Activated naive CD4-positive, alpha-beta T cell (primary cell): ENCODE data around the gene RBM17.
A peak's percentile ranks its signal among the peaks of the same experiment; 100 is the strongest.
"Not testable (repeated sequence)": the region's sequence is repeated elsewhere in the genome, so short reads cannot be mapped to it uniquely, and the experiment has no call there.

Experiments
- DNase-seq, 4 experiments: peaks; one replicate each; lab custom pipeline; 2025; lab: John Stamatoyannopoulos, UW

RBM17 gene

DNA sequence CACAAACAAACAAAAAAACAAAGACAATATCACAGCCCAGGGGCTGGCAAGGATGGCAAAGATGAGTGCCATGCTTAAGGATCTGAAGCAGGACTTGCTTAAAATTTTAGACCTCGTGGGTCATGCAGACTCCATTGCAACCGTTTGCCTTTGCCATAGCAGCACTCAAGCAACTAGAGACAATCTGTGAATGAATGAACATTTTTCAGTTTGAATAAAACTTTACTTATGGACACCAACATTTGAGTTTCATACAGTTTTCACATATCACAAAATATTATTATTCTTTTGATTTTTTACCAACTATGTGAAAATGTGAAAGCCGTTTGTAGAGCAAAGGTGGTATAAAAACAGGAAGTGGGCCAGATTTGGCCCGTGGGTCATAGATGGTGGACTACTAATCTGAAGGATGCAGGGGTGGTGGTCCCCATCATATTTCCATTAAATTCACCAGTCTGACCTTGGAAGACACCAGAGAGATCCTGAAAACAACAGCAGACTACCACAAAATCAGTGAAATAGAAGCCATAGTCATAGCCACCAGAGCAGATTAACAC, 8.3 kb upstream of the RBM17 start:
- no peak for DNase-seq

DNA sequence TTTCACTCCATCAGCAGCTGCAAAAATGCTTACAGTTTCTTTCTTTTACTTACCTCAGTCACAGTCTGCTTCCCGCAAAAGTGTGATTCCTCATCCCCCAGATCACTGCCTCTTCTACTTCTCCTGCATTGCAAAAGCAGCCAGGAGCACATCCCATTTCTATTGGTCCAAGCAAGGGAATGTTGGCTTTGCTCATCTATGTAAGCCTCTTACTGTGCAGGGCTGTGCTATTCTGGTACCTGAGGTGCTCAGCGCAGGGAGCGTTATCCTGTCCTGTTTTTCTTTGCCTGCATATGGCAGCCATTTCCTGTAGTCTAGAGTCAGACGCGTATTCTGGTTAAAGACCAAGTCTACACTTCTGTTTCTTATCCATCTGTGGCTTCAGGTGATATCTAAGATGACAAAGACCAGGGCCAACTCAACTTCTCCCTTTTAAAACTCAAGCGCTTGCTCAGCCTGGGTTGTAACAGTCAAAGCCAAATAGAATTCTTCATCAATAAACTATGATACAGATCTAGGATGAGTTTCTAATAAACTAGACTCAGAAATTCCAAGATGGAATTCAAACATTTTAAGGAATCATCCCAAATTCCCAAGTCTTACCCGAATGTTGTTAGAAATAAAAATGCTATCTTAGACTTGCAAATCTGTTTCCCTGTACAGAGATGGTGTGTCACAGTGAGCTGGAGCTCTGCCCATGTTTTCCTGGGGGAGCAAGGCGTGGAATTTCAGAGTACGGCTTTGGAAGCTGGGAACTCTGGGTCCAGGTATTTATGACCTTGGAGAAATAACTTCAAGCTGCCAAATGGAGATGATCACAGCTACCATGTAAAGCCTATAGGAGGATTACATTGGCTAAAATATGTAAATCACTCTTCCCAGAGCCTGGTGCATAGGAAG, 6.1 kb upstream of the RBM17 start:
- no peak for DNase-seq

DNA sequence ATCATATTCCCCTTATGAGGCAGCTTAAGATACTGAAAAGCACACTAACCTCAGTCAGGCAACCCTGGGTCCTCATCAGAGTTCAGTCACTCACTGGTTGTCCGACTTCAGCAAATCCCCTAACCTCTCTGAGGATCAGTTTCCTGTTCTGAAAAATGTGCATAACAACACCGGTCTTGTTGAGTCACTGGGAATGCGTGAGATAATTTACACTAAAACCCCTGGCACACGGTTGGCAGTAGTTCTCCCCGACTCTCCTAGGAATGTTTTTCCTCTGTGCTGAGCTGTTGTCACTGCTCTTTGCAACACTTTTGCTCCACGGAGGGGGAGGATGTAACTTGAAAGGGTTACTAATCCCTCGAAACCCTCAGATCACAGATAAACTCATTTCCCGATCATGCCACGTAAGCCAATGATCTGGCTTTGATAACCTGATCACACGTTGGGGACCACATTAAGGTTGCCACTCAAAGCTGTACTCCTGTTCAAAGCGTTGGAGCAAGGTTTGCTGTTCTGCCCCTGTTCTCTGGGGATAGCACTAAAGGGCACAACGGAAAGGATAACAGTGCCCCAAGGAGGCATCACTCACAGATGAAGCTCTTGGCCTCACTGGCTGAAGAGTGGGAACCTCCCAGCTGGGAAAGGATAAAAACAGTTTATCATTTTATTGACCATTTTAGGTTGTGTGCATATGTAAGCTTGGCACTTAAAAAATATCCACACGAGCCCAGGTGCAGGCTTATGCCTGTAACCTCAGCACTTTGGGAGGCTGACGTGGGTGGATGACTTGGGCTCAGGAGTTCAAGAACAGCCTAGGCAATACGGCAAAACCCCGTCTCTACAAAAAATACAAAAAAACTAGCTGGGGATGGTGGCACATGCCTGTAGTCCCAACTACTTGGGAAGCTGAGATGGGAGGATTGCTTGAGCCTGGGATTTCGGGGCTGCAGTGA, 5.0 kb upstream of the RBM17 start:
- DNase-seq = no peak

DNA sequence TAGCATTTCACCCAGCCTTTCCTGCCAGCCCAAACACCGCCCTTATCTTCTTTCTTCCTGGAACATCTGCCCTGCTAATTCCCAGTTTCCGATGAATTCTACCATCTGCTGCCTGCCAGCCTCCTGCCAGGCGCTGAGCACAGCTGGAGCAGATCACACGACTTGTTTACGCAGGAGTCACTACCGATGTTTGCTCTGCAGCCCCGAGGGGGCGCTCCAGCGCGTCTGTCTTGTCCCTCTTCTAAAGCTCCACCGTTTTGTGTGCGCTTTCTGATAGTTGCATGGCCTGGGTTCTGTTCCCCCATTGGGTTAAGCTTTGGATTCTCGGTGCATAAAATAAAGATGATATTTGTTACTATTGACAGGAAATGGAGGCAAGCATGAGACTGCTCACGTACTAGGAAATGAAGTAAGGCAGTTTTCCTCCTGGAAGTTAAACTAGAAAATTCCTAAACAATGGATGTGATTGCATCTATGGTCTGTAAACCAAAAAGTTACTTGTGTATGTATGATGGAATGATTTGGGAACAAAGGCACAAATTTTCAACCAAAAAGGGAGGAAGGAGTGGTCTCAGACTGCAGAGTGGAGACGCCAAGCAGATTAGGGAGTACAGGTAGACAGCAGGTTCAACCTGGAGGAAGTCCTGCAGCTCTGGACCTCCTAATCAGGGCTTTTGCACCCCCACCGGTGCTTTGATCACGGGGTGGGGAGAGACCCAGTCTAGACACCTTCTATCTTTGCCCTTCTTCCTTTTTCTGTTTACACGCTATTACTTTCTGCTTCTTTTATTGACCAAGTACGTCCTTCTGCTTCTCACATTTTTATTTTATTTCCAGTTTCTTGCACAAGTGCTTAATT, 2.2 kb upstream of the RBM17 start:
- peak; percentile 46 to 77 (median 58) for DNase-seq

DNA sequence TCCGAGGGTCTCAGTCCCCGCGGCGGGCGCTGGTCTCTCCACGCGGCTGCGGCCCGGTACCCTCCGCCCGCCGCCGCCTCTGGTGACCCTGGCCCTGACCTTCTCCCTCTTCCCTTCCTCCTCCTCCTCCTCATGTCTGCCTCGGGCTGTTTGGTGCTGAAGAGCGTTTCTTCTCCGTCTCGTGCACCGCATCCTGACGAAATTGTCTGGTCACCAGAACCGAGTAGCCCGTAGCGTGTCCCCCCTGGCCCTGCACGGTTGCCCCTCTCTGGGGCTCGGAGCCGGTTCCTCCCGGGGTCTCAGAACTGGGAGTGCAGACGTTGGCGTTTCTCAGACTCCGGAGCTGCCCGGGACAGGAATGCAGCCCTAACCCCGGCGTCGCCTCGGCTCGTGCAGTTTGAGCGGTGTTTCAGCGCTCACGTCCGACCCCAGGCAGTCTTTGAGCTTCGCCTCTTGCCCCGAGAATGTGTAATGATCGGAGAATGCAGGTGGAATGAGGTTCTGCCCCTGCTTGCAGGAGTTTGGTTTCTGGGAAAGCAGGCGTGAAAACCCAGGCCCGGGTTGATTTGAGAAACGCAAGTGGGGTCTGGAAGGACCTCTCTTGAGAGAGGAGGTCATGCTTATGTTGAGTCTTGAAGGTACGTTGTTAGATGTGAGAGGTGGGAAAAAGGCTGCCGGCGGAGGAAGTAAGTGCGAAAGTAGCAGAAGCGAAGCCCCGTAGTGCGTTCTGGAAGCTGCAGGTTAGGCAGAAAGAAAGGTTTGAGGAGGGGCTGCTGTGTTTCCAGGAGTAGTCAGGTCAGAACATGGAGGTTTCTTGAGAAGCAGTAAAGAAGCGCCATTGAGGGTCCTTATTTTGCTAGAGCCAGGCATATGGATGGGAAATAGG, 743 bp downstream of the RBM17 start:
- DNase-seq = no peak

DNA sequence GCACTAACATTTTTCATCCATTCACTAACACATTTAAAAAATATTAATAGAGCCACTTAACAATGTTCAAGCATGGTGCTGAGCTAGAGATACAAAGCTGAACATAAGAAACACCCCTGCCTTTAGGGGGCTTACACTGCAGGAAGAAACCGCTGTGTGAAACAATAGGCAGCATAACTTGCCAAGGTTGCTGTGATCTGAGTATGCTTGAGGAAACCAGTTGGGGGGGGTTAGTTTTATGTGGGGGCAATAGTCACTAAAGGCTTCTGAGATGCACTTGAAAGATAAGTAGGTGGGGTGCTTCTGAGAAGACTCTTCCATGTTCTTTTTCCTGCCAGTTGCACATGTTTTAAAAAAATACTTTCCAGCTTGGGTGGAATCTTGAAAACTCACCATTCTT, 2.8 kb downstream of the RBM17 start:
- DNase-seq = no peak

DNA sequence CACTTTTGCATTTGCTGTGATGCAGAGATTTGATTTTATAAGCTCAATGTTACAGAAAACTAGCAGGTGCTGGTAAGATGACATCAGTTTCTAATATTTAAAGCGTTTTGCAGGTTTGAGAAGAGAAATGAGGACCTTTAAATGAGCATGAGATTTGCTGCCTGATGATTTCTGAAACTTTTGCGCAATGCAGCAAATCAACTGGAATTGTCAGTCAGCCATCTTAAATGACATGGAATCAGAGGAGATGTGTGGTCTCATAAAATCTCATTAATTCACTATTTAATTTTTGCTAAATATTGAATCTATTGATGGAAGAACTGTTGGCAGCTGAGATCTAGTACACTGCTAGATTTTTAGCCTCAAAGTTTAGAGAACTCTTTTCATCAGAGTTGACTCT, 3.9 kb downstream of the RBM17 start:
- no peak for DNase-seq

DNA sequence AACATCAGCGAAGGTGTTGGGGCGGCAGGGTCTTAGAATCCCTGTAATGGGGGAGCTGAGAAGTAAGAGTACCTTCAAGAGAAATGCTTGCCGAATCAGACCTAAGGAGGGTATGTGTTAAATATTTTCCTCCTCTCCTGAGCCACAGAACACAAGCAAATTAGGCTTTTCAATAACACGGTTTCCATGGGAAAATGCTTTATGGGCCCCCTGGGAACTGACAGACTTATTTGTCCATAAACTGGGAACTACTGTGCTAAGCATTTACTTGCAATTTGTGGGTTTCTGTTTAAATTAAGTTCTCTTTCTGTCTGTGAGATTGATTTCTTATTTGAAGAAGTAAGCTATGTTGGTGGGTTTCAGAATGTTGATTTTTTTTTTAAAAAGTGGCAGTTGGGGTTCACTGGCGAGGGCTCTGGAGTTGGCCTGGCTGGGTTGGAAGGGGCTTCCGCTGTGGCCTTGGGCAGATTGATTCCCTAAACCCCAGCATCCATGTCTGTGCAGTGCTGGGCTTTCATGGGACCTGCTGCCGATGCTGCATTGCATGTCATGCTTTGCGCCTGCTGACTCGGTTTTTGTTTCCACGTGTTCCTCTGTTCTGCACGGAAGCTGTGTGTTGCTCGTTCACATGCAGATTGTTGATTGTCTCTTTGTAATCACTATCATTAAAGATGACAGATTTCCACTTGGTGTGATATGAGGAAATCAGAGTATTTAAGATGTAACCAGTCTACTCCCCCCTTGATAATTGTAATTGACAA, 7.2 kb downstream of the RBM17 start:
- DNase-seq = no peak

DNA sequence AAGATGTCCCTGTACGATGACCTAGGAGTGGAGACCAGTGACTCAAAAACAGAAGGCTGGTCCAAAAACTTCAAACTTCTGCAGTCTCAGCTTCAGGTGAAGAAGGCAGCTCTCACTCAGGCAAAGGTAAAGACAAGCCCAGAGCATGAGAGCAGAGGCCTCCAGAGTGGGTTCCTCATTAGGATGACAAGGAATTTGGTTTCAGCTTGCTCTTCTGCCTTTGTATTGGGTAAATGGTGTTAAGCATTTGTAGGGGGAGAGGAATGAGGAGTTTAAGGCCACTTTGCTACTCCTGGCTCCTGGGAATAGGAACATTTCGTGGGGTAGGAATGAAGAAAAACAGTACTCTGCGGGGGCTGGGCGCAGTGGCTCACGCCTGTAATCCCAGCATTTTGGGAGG, 8.2 kb downstream of the RBM17 start:
- no peak for DNase-seq

DNA sequence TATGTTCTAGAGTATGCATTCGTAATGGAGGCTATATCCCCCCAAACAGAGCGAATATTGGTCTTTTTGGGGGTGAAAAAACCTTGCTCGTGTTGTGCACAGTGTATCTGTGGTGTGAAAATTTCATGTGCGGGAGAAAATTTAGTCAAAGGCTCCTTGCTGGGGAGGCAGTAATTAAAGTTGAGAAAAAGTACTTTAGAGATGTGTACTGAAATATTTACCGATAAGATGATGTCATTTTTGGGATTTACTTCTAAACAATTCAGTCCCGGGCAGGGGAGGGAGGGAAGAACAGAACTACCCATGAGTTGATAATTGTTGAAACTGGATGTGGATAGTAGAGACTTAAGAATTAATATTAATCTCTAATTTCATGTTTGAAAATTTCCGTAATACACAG, 9.3 kb downstream of the RBM17 start:
- DNase-seq = no peak

DNA sequence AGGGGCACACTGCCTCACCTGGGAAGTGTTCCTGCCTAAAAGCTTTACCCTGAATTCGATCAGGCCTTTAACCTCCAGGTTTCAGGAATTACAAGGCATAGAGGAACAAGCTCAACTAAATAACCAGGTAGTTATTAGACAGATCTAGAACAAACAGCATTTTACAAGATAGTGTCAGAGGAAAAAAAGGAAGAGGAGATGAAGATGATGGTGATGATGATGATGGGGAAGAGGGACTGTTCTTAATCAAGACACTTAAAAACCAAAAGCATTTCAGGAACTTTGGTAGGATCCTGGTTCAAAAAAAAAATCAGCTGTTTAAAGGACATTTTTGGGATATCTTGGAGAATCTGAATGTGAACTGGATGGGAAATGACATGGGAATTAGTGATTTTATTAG, 11.5 kb downstream of the RBM17 start:
- no peak for DNase-seq

DNA sequence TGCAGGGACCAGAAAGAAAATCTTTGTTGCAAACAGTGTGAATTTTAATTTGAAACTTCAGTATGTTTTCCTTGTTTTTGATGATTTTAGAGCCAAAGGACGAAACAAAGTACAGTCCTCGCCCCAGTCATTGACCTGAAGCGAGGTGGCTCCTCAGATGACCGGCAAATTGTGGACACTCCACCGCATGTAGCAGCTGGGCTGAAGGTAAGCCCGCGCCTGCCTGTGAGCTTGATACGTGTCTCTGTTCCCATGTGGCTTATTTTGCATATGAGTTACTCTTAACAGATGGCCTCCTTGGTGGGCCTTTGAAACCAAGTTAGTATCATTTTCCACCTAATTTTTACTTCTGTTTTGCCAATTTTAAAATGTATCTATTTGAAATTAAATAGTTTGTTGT, 12.3 kb downstream of the RBM17 start:
- DNase-seq = no peak

DNA sequence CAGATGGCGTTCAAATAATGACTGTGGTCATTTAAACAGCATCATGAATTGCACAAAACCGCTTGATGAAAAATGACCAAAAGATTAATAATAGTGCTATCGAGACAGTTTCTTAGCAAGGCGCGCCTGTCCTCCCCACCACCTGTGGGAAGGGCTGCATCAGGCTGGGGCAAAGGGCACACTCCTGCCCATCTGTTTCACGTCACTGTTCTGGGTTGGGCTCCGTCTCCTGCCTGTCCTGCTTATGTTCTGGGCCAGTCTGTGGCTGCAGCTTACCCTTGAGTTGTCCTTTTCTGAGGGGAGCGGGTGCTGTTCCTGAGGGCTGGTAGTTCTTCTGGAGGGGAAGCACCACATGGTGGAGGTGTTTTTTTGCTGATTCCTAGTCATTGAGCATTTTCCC, 13.3 kb downstream of the RBM17 start:
- DNase-seq = no peak

DNA sequence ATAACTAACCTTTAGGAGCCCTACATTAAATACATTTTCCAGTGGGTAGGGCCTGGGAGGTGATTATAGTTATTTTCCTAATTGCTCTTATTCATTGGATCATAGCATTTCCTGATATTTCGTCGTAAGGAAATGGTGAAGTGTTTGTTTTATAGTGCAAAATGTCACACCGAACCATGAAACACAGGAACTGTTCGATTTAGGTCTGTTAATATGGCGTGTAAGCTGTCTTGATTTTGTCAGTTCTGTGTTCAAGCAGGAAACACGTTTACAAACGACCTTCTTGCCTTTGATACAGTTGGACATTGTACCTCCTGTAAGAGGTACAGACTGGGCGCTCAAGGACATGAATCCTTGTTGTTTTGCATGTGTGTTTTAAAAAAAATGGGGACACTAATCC, 14.8 kb downstream of the RBM17 start:
- no peak for DNase-seq

DNA sequence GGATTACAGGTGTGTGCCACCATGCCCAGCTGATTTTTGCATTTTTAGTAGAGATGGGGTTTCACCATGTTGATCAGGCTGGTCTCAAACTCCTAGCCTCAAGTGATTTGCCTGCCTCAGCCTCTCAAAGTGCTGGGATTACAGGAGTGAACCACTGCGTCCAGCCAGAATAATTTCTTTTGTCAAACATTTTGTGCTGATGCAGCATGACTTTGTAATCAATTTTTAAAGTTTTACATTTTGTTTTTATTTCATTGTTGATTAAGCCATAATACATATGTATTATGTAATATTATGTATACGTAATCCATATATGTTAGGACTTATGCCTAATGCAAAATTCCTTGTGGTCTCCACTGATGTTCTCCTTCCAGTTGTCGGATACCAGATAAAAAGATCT, 18.8 kb downstream of the RBM17 start:
- not testable (repeated sequence) for DNase-seq

DNA sequence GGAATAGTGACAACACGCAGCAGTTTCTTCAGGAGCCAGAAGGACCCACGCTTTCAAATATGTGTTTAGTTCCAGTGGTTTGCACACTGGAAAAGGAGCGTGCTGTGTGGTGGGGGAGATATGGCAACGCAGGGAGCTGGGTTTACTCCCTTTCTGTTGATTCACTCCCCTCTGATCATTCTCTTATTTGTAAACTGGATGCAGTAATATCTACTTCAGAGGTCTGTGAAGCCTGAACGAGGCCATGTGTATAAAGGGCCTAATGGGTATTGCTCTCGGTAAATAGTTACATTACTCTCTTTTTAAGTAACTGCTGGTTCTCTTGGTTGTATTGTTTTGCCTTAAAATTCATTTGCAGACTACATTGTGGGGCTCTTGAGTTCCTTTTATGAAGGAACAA, 19.2 kb downstream of the RBM17 start:
- DNase-seq = no peak

DNA sequence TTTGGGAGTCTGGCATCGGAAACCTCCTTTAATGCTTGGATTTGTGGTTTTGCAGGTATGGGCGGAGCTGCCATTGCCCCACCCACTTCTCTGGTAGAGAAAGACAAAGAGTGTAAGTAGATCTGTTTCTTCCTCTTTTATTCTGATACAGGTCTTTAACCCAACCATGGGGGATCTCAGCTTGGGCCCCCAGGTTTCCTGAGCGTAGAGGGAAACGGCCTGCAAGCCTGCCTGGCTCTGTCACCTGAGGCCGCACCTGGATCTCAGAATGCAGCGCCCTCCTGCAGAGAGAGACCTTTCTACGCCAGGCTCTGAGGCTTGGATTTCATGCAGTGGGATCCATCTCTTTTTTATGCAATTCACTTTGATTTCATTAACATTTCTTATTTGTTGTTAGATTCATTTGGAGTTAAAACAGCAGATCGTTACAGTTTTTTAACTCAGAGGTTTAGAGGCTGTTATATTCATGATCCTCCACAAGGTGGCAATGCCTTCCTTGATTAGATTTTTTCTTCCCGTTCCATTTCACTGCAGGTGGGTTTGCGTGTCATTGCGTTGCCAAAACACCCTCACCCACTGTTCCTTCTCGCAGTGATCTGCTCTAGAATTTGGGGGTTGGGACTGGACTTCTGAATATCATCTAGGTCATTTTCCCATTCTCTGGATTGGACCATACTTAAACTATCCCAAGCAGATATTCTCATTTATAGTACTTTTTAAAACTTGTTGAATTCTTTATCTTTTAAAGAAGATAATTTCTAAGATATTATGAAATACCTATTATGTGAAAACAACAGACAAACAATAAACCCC, 20.0 kb downstream of the RBM17 start:
- DNase-seq = no peak

DNA sequence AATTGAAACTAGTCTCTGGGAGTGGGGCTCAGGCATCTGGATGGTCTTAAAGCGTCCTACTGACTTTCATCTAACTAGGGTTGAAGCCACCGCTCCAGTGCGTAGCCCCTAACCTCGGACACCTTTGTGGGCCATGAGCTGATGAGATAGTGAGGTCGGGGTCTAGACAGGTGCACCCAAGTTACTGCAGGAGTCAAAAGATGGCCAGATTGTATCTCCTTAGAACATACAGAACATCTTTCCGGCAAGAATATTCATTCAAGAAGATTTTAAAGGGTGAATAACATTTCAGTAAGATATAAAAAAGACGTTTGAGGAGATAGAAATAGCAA, 20.6 kb downstream of the RBM17 start:
- DNase-seq = no peak

DNA sequence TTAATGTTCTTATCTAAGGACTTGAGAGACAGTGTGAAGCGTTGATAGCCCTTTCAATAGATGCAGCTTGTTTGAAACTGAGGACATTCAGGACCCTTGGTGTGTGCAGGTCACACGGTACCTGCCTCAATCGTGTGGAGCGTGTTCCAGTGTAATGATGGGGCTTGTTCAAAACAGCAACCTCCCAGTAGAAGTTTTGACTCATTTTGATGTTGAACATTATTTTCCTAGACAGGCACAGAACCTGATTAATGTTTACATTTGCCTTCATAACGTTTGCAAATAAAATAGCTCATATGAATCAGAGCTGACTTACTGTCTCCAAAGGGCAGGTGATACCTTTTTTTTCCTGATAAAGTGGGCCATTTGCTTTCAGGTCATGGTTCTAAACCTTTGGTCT, 21.3 kb downstream of the RBM17 start:
- no peak for DNase-seq
